ENCODE measurements around the gene NIT1. TPM values are rescaled to one million over a fixed set of nuclear protein-coding genes. Genes with fewer than 3 reads are reported as not detected.

Gene NIT1
- total and polyA plus RNA-seq, 8 donors = 8.8 to 77.9 (median 24.1) TPM

DNA sequence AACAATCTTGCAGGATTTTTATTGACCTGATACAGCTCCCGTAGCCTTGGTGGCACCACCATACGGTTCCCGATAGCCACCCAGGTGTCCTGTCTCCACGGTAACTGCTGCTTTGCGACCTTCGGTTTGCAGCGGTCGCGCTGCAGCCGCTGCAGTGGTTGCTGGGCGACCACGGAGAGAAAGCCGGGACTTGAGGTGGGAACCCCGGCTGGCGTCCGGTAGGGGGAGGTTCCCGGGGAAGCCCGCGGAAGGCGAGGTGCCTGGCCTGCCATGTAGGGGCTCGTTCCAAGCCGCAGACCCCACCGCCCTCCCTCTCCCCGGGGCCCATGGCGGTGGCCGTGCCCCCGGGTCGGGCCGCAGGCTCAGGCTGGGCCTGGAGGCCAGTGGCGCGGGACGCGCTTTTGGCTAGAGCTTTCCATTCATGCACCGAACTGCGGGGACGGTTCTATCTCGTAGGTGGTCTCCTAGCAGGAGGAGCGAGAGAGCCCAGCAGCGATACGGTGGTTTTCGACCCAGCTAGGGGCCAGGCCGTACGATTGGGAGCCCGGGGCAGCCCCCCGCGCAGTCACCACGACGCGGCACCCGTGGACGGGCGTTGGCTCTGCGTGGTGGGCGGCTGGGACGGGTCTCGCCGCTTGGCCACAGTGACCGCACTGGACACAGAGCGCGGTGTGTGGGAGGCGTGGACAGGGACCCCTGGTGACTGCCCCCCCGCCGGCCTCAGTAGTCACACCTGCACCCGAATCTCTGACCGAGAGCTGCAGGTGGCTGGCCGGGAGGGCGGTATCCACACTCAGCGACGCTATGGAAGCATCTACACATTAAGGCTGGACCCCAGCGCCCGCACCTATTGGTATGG lies 19.5 kb upstream of the NIT1 start, which contains the start of gene KLHDC9:
TSS of gene KLHDC9 (plus strand) at position 152 of the 859 bp plus-strand sequence. CDS start at position 327, 175 bp downstream.
- TF ChIP-seq POLR2AphosphoS5 (IDR thresholded peaks at IDR 0.05) (peak in 2 of 3 donors; percentile 46 to 60), POLR2A (IDR thresholded peaks at IDR 0.05) (no peak), EP300 (IDR thresholded peaks at IDR 0.05) (no peak)
- TF ChIP-seq, protein P1, sequence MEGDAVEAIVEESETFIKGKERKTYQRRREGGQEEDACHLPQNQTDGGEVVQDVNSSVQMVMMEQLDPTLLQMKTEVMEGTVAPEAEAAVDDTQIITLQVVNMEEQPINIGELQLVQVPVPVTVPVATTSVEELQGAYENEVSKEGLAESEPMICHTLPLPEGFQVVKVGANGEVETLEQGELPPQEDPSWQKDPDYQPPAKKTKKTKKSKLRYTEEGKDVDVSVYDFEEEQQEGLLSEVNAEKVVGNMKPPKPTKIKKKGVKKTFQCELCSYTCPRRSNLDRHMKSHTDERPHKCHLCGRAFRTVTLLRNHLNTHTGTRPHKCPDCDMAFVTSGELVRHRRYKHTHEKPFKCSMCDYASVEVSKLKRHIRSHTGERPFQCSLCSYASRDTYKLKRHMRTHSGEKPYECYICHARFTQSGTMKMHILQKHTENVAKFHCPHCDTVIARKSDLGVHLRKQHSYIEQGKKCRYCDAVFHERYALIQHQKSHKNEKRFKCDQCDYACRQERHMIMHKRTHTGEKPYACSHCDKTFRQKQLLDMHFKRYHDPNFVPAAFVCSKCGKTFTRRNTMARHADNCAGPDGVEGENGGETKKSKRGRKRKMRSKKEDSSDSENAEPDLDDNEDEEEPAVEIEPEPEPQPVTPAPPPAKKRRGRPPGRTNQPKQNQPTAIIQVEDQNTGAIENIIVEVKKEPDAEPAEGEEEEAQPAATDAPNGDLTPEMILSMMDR (IDR thresholded peaks at IDR 0.05) = peak in 2 of 7 experiments; percentile 8 to 12
- no peaks in the 10 kb centered on the region for H3K9me3 ChIP-seq
- intact Hi-C loops (cut with DNase I; ENCODE audit: low total_unique reads) = loop anchor here (10.0 kb wide), 1 partner anchor 104 kb away; no protein-coding TSS in a partner anchor

DNA sequence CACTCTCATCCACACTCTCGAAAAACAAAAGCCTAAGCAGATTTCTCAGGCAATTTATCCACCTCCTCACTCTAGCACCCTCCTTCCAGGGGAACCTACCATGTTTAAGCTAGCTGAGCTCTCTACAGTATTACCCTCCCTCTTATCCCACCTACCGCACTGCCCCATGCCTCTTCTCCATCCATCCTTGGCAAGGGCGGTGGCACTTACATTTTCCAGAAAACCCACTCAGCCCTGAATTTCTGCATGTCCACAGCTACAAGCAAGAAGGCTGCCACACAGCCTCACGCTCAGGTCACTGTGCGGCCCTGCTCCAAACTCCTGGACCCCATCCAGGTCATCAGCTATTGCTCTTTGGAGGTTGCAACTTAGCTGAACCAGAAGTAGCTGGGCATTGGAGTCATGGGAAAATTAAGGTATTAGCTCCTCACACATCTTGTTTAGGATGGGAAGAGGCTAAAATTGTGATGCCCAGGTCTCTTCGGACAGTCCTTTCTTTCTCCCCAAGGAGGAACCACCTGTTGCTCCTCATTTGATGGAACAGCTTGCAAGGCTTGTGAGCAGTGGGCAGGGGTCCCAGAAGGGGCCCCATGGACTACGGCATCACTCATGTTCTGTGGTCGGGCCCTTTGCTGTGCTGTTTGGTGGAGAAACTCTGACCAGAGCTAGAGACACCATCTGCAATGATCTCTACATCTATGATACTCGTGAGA lies 18.7 kb upstream of the NIT1 start:
- 62 to 78% (median 66%) methylated on average over 9 of the region's 9 CpGs for WGBS, 5 donors
- Histone ChIP-seq H3K4me1 (peaks cover 14 to 30% (median 21%) of the 10 kb centered on the region in 4 donors), H3K27me3 (no peaks in the 10 kb centered on the region), H3K4me3 (peak overlapping the region; percentile 57 to 79 (median 72)), H3K9me3 (no peaks in the 10 kb centered on the region), H3K27ac (peak overlapping the region in 3 of 5 donors; percentile 69 to 77 (median 72)), H3K36me3 (peaks cover 7 to 39% (median 37%) of the 10 kb centered on the region in 4 donors)
- DNase-seq = no peak
- intact Hi-C loops (cut with DNase I; ENCODE audit: low total_unique reads) = loop anchor here (10.0 kb wide), 1 partner anchor 104 kb away; no protein-coding TSS in a partner anchor
- TF ChIP-seq POLR2AphosphoS5 (IDR thresholded peaks at IDR 0.05) = no peak
- no peak for TF ChIP-seq EP300 (IDR thresholded peaks at IDR 0.05)
- TF ChIP-seq, protein P1 (IDR thresholded peaks at IDR 0.05) = no peak
- TF ChIP-seq POLR2A (IDR thresholded peaks at IDR 0.05) = no peak

More for the DNA sequence above, 19.5 kb upstream of the NIT1 start, which contains the start of gene KLHDC9:
- peaks cover 7 to 39% (median 36%) of the 10 kb centered on the region in 4 donors for H3K36me3 ChIP-seq
- H3K4me3 ChIP-seq = peak within 1 kb of the TSS; percentile 57 to 79 (median 72)
- peak; percentile 85 to 96 for DNase-seq
- peak within 1 kb of the TSS; percentile 55 to 77 (median 72) for H3K27ac ChIP-seq
- WGBS, 5 donors = 3 to 11% (median 5%) methylated on average over 14 to 71 of the region's 71 CpGs
- H3K4me1 ChIP-seq = peaks cover 14 to 30% (median 21%) of the 10 kb centered on the region in 4 donors
- no peaks in the 10 kb centered on the region for H3K27me3 ChIP-seq

DNA sequence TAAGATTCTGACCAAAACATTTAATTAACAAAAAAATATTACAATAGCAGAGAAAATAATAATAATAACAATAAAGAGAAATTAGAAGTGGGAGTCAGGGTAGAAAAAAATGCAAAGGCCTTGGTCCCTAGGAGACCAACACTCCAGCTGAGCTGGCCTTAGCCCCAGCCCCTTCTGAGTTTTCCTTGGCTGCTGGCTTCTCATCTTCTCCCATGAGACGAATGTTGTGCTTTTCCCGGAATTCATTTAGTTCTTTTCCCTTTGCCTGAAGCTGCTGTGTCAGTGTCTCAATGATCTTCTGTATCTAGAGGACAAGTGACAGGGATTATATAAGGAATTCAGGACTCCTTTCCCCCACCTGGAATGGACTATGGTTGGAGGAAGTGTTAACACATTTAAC lies 17.3 kb upstream of the NIT1 start:
- 66 to 85% (median 71%) methylated on average over 2 of the region's 2 CpGs for WGBS, 5 donors
- TF ChIP-seq POLR2A (IDR thresholded peaks at IDR 0.05) (no peak), EP300 (IDR thresholded peaks at IDR 0.05) (no peak), POLR2AphosphoS5 (IDR thresholded peaks at IDR 0.05) (no peak)
- TF ChIP-seq, protein P1 (IDR thresholded peaks at IDR 0.05) = no peak
- H3K4me3 ChIP-seq = no peak overlapping the region
- H3K36me3 ChIP-seq = peaks cover 7 to 39% (median 37%) of the 10 kb centered on the region in 4 donors
- peaks cover 14 to 30% (median 21%) of the 10 kb centered on the region in 4 donors for H3K4me1 ChIP-seq
- DNase-seq = no peak
- no peaks in the 10 kb centered on the region for H3K27me3 ChIP-seq
- no peak overlapping the region for H3K27ac ChIP-seq
- intact Hi-C loops (cut with DNase I; ENCODE audit: low total_unique reads) = no loop called here
- no peaks in the 10 kb centered on the region for H3K9me3 ChIP-seq

DNA sequence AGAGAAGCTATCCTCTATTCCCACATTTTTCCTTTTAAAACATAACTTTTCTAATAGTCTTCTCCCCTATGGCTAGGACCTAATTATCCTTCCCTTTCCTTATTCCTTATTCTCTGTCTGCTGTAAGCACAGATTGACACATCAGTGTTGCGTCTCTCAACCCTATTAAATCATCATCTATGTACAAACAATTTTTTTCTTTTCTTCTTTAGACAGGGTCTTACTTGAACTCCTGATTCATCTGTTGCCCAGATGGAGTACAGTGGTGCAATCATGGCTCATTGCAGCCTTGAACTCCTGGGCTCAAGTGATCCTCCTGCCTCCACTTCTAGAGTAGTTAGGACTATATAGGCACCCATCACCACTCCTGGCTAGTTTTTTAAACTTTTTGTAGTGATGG lies 11.5 kb upstream of the NIT1 start:
- Histone ChIP-seq H3K36me3 (peaks cover 7 to 35% (median 30%) of the 10 kb centered on the region in 4 donors), H3K4me3 (no peak overlapping the region), H3K4me1 (peaks cover 0 to 4% (median under 1%) of the 10 kb centered on the region in 4 donors), H3K27me3 (no peaks in the 10 kb centered on the region), H3K27ac (no peak overlapping the region), H3K9me3 (no peaks in the 10 kb centered on the region)
- TF ChIP-seq, protein P1 (IDR thresholded peaks at IDR 0.05) = no peak
- no peak for TF ChIP-seq POLR2AphosphoS5 (IDR thresholded peaks at IDR 0.05)
- TF ChIP-seq POLR2A (IDR thresholded peaks at IDR 0.05) = no peak
- no peak for TF ChIP-seq EP300 (IDR thresholded peaks at IDR 0.05)
- intact Hi-C loops (cut with DNase I; ENCODE audit: low total_unique reads) = no loop called here
- no peak for DNase-seq
- 93 to 97% (median 96%) methylated on average over 1 of the region's 1 CpG for WGBS, 5 donors
